LNCaP clone FGC (cell line): ENCODE data around the gene CACNA1B.

Experiments used
- DNase-seq: peaks from one replicate; pipeline ENCODE4 v3.0.0-alpha.2; 2011; ENCODE audit warnings: low read depth
- H3K4me3 ChIP-seq: 2 replicates; pipeline ENCODE4 v1.5.1; 2011; ENCODE audit warnings: mild to moderate bottlenecking, low read depth, low read length, control low read depth
- TF ChIP-seq, protein P1 (sequence below): IDR thresholded peaks from 2 replicates; pipeline ENCODE4 v1.5.1; 2012; ENCODE audit warnings: mild to moderate bottlenecking; ENCODE audit not compliant: control insufficient read depth, insufficient read depth; ENCODE audit errors: extremely low read depth

CACNA1B gene

GRCh38 chr9:138010861-138011260 is 133.3 kb downstream of the CACNA1B start:
- H3K4me3 ChIP-seq: no peak overlapping the region
- no peak for DNase-seq
- TF ChIP-seq, protein P1, sequence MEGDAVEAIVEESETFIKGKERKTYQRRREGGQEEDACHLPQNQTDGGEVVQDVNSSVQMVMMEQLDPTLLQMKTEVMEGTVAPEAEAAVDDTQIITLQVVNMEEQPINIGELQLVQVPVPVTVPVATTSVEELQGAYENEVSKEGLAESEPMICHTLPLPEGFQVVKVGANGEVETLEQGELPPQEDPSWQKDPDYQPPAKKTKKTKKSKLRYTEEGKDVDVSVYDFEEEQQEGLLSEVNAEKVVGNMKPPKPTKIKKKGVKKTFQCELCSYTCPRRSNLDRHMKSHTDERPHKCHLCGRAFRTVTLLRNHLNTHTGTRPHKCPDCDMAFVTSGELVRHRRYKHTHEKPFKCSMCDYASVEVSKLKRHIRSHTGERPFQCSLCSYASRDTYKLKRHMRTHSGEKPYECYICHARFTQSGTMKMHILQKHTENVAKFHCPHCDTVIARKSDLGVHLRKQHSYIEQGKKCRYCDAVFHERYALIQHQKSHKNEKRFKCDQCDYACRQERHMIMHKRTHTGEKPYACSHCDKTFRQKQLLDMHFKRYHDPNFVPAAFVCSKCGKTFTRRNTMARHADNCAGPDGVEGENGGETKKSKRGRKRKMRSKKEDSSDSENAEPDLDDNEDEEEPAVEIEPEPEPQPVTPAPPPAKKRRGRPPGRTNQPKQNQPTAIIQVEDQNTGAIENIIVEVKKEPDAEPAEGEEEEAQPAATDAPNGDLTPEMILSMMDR: no peak

DNA sequence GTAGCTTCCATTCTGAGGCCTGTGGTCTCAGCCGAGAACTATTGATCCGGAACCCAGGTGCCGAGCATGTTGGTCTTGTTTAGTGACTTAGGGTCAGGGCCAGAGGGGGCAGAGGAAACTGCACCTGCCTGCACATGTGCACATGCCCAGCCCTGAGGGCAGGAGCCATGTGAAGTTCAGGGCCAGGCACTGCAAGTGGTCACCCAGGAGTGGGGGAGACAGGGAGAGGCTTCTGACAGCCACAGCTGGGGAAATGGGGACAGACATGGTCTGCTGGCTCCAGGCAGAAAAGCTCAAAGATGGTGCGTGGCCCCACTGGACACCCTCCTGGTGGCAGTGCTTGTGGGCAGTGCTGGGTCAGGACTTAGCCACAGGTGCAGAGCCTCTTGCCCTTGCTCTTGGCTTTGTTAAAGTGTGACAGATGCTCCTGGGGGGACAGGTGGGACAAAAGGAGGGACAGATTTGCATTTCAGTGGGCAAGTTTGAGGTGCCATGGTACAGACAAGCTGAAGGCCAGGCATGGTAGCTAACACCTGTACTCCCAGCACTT is 134.4 kb downstream of the CACNA1B start:
- TF ChIP-seq, protein P1: no peak
- H3K4me3 ChIP-seq: no peak overlapping the region
- no peak for DNase-seq

DNA sequence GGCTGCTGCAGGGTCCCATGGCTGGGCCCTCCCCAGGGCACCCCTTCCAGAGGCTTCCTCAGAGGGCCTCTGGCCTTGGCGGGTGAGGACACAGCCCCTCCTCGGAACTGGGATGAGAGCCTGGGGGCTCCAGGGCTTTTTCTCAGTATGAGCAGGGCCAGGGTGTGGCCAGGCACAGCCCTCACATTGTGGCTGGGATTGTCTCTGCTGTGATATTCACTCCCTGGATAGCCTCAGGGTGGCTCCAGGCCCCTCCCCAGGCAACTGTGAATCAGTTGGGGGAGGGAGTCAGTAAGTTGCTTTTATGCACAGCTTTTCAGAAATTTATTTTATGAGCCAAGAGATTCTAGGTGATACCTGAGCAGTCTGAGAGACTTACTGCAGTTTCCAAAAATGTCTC is 135.7 kb downstream of the CACNA1B start:
- H3K4me3 ChIP-seq: no peak overlapping the region
- TF ChIP-seq, protein P1: no peak
- no peak for DNase-seq

DNA sequence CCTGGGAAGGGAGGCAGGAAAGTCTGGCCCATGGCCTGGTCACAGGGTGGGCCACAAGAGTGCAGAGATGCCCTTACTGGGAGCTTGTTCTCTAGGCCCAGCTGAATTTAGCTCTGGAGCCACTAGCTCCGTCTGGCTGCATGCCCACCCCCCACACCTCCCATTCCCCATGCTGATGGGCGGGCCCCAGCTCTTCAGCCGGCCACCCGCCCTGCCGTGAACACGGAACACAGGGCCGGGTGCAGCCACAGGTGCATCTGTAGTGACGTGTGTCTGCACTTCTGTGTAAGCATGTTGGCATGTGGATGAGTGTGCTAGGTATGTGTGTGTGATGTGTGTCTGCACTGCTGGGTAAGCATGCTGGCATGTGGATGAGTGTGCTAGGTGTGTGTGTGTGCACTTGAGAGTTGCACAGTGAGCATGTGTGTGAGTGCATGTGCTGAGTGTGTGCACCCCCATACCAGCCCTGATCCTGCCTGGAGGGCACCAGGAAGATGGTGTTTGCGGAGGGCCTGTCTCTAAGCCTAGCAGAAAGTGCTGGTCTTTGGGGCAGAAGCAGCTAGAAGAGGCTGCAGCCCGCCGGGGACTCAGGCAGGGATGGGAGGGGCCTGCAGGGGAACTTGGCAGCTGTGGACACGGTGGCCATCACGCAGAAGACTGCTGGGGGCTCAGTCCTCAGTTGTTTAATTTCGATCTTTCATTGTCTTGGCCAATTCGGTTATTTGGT is 136.4 kb downstream of the CACNA1B start:
- DNase-seq: no peak
- H3K4me3 ChIP-seq: no peak overlapping the region
- TF ChIP-seq, protein P1: no peak

- TF ChIP-seq, protein P1: no peak
- H3K4me3 ChIP-seq: no peak overlapping the region
- no peak for DNase-seq
These were observed 137.0 kb downstream of the CACNA1B start for GRCh38 chr9:138014563-138014945.

- H3K4me3 ChIP-seq: no peak overlapping the region
- no peak for DNase-seq
- TF ChIP-seq, protein P1: no peak
These were observed 137.6 kb downstream of the CACNA1B start for GRCh38 chr9:138015021-138015829.
